Measurements from ENCODE around the gene ANP32E.
"Not testable (repeated sequence)": the region's sequence is repeated elsewhere in the genome, so short reads cannot be mapped to it uniquely, and the experiment has no call there.

ANP32E gene

DNA sequence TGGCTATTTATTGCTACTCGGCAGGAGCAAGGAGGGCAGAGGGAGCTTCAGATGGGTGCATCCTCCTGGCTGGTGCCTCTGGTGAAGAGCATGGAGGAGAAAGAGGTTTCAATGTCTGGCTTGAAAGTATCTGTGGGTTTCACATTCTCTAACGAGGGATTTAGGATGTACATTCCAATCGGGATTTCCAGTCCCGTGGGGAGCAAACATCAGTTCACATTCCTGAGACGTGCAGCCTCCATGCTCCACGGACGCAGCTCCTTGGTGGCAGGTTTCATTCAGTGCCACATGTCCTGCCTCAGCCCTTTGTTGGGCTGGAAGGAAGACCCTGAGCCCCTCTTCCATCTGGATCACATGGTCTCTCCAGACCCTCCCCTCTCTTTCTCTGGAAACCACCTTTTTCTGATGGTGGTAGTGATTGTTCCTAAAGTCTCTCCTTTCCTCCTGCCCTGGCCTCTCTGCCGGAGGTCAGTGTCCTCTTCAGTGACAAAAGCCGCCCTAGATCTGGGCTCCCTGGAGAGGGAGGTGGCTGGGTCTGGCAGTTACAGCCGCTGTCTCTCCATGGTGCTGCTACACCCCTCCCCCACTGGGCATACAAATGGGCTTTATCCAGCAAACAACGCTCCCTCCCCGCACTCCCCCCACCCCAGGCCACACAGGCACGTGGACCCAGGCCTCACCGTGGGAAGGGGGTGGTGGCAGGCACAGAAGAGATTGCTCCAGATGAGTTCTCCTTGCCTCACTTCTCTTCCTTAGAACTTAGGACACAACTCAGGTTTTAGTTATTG is 20.8 kb upstream of the ANP32E start:
- no peak for DNase-seq

DNA sequence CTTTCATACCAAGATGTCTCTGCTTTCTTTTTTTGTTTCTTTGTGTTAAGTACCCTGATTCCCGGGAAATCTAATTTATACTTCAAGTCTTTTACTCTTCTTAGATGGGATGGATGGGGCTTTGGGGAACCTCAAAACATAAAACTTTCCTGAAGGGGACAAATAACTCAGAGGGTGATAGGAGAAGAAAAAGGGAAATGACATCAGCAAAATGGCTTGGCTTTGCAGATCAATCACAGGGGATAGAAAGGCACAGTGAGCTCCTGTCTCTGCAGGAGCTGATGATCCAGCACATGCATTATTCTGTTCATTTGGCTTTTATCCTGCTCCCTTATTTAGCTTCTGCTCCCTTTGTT is 20.3 kb upstream of the ANP32E start:
- DNase-seq, result no peak

DNA sequence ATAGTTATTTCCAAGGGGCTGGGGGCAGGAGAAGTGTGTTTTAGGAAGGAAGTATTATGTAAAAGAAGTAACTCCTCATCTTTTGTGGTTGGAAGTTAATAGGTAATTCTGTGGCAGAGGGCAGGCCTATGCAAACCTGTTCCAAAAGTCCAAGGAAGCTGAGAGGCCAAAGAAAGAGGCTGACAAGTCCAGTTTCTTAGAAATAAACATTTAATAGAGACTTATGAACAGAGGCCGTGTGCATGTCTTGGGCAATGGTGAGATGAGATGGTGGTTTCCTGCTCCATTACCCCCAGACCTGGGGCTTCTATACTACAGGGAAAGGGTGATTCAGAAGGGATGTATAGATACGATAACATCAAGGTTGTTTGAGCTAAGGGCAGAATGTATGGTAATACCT is 14.0 kb upstream of the ANP32E start:
- DNase-seq, result no peak

DNA sequence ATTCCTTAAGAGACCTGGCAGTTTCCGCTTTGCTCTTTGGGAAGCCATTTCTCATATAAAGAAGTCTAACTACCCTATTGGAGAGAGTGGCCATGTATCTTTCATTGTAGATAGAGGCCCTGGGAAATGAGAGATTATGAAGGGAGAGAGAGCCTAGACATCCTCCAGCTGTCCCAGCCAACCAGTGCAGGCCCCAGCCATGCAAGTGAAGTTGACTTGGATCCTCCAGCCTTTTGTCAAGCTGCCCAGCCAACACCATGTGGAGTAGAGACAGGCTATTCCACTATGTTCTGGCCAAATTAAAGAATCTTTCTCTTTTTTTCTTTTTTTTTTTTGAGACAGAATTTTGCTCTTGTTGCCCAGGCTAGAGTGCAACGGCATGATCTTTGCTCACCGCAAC is 7.1 kb upstream of the ANP32E start:
- DNase-seq, result no peak

DNA sequence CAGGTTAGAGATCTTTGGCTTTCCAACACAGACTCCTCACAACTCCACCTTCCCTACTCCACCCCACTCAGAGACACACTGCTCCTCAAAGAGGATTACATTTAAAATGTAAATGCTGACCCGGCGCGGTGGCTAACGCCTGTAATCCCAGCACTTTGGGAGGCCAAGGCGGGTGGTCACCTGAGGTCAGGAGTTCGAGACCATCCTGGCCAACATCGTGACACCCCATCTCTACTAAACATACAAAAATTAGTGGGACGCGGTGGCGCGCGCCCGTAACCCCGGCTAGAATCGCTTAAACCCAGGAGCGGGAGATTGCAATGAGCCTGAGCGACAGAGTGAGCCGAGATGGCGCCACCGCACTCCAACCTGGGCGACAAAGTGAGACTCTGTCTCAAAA is 1.8 kb upstream of the ANP32E start:
- DNase-seq, result no peak

DNA sequence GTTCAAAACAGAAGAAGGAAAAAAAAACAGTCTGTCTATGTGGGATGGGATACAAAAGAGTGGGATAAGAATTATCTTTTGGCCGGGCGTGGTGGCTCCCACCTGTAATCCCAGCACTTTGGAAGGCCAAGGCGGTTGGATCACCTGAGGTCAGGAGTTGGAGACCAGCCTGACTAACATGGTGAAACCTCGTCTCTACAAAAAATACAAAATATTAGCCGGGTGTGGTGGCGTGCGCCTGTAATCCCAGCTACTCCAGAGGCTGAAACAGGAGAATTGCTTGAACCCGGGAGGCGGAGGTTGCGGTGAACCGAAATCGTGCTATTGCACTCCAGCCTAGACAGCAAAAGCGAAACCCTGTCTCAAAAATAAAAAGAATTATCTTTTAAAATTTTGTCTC is 1.3 kb upstream of the ANP32E start:
- not testable (repeated sequence) for DNase-seq

DNA sequence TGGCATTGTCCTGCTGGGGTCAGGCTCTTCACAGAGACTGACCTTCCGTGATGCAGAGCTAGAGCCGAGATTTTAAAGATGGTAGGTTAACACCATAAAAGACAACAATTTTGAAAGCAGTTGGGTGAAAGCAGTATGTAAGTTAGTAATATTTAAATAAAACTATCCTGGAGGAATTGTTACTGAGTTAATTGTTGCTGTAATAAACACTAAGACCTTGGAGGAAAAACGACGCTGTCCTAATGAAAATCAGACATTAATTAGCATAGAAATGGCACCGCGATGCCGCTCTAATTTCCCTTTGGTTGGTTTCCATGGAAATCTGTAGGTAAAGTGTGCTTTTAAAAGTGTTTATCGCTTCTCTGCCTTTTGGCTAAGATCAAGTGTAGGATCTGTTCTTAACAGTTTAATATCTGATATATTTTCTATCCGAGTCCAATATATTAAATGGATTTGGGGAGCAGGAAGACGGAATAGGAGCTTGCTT is 745 bp upstream of the ANP32E start:
- peak; percentile 49 for DNase-seq

DNA sequence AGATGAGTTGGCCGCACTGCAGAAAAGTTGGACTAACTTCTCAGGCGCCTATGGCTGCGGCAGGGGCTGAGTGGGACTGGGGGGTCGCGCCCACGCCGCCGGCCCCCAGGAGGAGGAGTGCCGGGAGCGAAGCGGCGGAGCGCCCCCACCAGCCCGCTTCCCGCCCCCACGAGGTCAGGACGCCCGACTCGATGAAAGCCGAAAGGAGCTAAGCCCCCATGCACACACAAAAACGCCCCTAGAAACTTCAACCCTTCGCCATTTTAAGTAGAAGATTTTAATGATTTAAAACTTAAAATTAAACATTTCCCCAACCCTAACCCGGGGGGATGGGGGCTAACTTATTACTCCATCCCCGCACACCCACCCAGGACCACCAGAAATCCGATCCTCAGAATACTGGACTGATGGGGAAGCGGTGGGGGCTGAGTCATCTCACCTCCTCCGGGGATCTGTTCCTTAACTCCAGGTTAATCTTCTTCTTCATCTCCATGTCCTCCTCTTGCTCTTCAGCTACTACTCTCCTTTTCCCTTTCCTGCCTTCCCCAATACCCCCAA is 539 bp downstream of the ANP32E start:
- no peak for DNase-seq

DNA sequence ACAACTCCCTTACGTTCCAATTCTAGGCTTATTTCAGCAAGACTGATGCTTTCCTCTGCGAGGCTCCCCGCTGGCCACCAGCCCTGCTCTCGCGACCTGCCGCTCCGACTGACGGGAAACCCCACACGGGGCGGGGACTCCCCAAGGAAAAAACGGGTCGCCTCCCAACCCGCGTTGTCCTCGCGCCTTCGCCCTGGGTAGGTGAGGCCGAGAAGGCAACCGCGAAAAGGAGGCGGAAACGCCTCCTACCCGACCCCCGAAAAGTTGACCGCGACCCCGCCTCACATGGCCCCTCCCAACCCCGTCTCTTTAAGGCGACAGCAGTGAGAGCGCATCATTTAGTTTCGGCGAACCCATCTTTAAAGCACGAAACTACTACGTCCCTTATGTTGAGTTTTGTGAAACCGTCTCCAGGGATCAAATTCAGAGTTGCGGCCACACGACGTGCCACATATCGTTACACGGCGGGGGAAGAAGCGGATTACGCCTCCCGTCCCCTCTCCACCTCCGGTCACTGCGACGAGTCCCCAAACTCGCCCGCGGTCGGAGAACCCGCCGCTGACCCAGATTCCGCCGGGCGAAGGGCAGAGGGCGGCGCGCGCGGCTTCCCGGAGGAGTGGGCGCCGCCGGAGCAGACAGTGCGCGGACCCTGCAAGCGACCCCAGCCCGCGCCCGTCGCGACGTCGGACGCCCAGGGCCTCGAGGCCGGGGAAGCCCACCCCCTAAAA is 1.2 kb downstream of the ANP32E start:
- peak; percentile 70 for DNase-seq

DNA sequence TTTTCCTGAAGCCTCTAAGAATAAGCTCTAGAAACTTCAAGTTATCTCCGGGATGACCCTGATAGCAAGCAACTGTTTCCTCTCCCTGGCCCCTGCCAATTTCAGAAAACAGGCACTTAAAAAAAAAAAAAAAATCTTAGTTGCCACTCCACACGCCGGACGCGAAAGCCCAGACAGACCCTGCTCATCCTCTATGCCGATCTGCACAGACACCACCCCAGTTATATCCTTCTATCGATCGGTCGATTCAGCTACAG is 1.7 kb downstream of the ANP32E start:
- DNase-seq, result no peak

DNA sequence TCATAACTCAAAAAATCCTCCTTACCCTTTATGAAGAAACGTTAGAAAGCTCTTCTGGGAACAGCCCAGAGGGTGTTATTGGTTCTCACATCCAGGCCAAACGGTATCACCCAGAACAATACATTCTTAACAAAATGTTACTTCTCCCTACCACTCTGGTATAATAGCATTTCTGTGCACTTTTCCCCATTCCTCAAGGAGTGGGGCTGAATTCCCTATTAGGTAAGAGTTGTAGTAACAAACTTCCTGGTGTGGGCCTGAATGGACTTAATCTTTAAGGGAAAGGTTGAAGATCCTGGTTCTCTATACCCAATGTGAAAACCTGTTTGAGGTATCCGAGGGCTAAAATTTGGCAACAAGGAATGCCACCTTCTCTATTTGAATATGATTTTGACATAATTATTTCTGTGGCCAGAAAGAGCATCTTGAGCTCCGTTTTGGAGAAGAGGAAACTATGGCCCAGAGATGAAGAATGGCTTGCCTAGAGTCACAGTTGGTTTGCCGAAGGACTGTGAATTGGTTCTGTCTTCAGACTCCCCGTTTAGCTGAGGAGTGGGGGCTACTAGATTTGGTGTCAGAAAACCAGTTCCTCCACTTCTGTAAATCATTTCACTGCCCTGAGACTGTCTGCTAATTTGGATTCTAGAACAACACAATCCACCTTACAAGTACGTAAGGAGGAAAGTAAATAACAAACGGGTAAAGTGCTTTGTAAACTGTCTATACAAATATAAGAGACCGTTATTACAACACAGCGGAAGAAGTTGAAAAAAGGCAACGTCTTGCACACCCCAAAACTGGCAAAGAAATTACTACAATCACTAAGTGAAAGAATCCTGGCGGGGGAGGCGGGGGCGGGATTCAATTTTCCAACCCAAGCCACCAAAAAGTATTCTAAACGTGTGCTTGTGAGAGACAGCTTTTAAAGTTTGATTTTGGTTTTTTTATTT is 2.3 kb downstream of the ANP32E start:
- no peak for DNase-seq

DNA sequence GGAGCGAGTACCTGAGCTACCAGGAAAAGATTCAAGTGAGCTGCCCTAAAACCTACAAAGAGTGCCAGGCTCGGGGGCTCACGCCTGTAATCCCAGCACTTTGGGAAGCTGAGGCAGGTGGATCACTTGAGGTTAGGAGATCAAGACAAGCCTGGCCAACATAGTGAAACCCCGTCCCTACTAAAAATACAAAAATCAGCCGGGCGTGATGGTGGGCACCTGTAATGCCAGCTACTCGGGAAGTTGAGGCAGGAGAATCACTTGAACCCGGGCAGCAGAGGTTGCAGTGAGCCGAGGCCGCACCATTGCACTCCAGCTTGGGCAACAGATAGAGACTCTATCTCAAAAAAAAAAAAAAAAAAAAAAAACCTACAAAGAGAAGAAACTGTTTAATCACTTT is 3.0 kb downstream of the ANP32E start:
- DNase-seq, result not testable (repeated sequence)

DNA sequence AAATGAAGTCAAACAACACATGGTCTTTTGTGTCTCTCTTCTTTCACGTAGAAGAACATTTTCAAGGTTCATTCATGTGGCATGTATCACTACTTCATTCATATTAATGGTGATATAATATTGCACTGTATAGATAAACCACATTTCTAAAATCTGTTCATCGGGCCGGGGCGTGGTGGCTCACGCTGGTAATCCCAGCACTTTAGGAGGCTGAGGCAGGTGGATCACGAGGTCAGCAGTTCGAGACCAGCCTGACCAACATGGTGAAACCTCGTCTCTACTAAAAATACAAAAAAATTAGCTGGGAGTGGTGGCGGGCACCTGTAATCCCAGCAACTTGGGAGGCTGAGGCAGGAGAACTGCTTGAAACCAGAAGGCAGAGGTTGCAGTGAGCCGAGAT is 7.7 kb downstream of the ANP32E start:
- not testable (repeated sequence) for DNase-seq

DNA sequence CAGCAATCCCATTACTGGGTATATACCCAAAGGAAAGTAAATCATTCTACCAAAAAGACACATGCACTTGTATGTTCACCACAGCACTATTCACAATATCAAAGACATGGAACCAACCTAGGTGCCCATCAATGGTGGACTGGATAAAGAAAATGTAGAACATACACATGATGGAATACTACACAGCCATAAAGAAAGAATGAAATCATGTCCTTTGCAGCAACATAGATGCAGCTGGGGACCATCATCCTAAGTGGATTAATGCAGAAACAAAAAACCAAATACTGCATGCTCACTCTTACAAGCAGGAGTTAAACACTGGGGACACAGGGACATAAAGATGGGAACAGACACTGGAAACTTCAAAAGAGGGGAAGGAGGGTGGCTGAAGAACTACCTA is 8.7 kb downstream of the ANP32E start:
- no peak for DNase-seq

DNA sequence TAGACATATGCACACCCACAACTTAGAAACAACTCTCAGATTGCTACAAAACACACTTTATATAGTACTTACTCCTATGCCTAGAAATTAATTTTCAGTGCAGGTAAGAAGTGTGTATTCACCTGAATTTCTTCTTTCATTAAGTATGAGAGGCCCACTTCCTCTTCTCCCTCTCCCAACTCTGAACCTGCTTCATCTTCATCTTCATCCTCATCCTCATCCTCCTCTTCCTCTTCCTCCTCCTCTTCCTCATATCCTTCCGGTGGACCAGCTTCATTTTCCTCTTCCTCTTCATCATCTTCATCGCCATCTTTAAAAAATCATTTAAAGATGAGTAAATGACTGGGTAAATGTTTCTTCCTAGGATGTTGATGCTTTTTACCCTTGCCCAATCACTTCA is 9.4 kb downstream of the ANP32E start:
- no peak for DNase-seq

DNA sequence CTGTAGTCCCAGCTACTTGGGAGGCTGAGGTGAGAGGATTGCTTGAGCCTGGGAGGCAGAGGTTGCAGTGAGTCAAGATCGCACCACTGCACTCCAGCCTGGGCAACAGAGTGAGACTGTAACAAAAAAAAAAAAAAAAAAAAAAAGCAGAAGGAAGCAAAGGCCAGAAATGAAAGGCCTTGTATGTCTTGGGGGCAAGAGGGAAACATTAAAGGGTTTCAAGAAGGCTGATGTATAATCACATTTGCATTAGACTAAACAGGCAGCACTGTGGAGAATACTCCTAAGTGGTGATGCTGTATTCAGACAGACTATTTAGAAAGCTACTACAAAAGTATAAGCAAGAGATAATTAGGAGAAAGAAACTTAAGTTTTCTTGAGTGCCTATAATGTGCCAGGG is 10.4 kb downstream of the ANP32E start:
- no peak for DNase-seq

DNA sequence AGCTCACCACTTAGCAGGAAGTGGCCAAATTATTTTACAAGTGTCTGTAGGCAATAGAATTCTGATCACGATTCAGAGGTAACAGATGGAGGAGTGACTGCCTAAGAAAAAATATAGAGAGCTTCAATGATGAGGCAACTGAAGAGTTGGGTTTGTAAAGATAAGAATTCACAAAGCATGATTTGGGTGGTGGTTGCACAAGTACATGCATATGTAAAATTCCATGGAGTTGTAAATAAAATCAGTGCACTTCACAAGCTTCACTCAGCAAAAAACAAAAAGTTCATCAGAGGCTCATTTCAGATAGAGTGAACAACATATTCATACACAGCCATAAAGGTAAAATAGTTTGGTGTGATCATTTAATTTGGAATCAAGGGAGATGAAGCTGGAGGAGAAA is 10.9 kb downstream of the ANP32E start:
- no peak for DNase-seq

DNA sequence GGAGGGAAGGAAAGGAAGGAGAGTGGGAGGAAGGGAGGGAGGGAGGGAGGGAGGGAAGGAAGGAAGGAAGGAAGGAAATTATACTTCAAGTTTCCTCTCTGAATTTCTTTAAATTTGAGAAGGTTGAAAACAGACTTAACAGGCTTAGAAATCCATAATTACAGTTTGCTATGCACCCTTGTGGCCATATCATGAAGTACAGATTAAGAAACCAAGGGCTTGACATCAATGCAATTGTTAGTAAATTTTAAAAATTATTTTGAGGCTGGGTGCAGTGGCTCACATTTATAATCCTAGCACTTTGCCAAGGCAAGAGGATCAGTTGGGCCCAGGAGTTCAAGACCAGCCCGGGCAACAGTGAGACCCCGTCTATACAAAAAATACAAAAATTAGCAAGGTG is 14.4 kb downstream of the ANP32E start:
- DNase-seq, result peak; percentile 5

DNA sequence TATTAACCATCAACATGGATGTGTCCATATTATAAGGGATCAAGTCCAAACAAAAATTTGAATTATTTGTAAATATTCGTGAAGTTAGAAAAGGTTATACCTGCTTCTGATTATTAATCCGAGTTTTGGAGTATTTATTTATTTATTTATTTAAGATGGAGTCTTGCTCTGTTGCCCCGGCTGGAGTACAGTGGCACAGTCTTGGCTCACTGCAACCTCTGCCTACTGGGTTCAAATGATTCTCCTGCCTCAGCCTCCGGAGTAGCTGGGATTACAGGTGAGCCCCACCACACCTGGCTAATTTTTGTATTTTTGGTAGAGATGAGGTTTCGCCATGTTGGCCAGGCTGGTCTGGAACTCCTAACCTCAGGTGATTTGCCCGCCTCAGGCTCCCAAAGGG is 20.1 kb downstream of the ANP32E start:
- DNase-seq, result not testable (repeated sequence)

DNA sequence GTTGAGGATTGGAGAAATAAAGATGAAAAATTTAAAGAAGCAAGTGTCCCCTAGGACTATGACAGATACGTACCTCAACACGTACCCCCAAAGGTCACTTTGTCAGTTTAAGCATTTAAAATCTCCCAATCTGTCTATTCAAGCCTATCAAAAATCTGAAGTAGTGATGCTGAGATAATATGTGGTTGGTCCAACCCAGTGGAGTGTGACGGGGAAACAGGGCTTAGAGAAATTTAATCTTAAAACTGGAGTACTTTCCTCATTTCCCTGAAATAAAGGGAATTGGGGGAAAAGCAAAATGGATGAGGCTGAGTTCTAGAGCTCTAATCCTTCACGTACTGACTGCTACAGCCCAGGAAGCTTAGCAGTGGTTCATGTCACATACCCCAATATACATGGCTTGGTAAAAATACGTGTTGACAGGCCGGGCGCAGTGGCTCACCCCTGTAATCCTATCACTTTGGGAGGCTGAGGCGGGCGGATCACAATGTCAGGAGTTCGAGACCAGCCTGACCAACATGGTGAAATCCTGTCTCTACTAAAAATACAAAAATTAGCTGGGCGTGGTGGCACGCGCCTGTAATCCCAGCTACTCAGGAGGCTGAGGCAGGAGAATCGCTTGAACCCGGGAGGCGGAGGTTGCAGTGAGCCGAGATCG is 21.7 kb downstream of the ANP32E start:
- not testable (repeated sequence) for DNase-seq

DNA sequence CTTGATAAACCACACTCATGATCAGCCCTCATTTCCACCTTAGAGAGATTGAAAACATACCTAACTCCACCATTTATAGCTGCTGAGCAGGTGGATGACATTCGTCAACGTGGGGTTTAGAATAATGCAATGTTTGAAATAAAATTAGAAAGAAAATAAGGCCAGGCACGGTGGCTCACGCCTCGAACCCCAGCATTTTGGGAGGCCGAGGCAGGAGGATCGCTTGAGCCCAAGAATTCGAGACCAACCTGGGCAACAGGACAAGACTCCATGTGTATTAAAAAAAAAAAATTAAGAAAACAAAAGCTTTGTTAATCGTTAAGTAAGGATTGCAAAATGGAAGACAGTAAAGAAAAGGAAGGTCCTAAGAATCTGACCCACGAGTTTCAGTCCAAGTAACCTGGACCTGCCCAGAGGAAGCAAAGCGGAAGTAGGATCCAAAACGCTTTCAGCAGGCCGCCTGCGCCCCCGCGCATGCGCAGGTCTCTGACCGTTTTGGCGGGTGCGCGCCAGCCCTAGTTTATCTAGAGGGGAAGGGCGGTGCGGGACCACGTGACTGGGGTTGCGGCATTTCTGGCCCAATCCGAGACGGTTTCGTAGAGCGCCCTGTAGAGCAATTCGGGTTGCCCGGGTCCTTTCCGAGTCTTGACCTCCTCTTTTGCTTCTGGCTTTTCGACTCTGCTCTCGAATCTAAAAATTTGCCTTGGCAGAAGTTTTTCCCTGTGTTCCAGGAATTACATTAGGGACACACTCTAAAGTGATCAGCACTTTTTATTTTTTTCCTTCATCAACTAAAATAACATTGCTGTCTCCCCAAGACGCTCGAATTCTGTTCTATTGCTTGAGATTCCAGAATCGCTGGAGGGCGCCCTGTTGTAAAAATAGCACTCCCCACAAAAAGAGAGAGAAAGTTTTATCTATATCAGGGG is 22.5 kb downstream of the ANP32E start:
- peak; percentile 97 for DNase-seq

DNA sequence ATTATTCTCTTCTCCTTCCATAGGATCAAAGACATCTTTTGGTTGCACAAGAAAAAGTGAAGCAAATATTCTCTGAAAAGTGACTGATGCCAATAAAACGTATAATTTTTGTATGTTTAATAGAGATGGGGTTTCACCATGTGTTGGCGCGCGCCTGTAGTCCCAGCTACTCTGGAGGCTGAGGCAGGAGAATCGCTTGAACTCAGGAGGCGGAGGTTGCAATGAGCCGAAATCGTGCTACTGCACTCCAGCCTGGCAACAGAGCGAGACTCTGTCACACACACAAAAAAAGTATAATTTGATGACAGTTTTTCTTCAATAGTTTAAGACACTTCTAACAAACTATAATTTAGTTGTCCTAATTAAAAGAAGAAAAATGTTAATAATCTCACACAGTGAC is 23.8 kb downstream of the ANP32E start:
- no peak for DNase-seq
